Peyer's patch (tissue), 4 donors: ENCODE results near the gene SHISA6. TPM values are rescaled to one million over a fixed set of nuclear protein-coding genes. Genes with fewer than 3 reads are reported as not detected.

Experiments used
- DNase-seq, 3 donors: peaks; one replicate each; pipeline ENCODE4 v3.0.0-alpha.2; 2017 to 2019
- H3K27ac ChIP-seq, 4 donors: fragments of 200-600 bp; sonication (generic); one replicate each; pipeline ENCODE4 v1.5.1; 2016 to 2019
- H3K27me3 ChIP-seq, 2 donors: fragments of 200-600 bp; sonication (generic); one replicate each; pipeline ENCODE4 v1.5.1; 2019
- H3K36me3 ChIP-seq, 3 donors: fragments of 200-600 bp; sonication (generic); one replicate each; pipeline ENCODE4 v1.5.1; 2016 to 2019
- H3K4me1 ChIP-seq, 4 donors: fragments of 200-600 bp; sonication (generic); one replicate each; pipeline ENCODE4 v1.5.1; 2016 to 2019
- H3K4me3 ChIP-seq, 4 donors: fragments of 200-600 bp; sonication (generic); 1 replicate in 3 of 4; 2 replicates in 1 of 4; pipeline ENCODE4 v1.5.1; 2016 to 2019; ENCODE audit warnings: mild to moderate bottlenecking in 1 of 4
- H3K9me3 ChIP-seq, 4 donors: fragments of 200-600 bp; sonication (generic); one replicate each; pipeline ENCODE4 v1.5.1; 2016 to 2019; ENCODE audit warnings: mild to moderate bottlenecking in 1 of 4
- POLR2A ChIP-seq, 2 donors: fragments of 450-650 bp; IDR thresholded peaks; one replicate each; pipeline ENCODE4 v1.5.1; 2017; ENCODE audit warnings: antibody characterized with exemption in 2 of 2, mild to moderate bottlenecking in 2 of 2, moderate library complexity in 2 of 2
- total RNA-seq, 4 donors: library from RNA; depleted of rRNA; stranded (reverse); fragments of >200 nt; gene quantifications; one replicate each; pipeline ENCODE4 v1.1.0, GENCODE V29; 2016
- TF ChIP-seq, protein P1 (sequence below), 6 experiments: fragments of 450-650 bp in 4 of 6; fragments of 200-600 bp in 2 of 6; sonication (generic) in 1 of 6; IDR thresholded peaks; one replicate each; pipeline ENCODE4 v1.5.1; 2017 to 2019; ENCODE audit warnings: antibody characterized with exemption in 6 of 6, mild to moderate bottlenecking in 3 of 6, moderate library complexity in 1 of 6

Gene SHISA6
- total RNA-seq, 4 donors from 2014 or later = 0.27 to 2.1 (median 1.7) TPM; not detected in 1

DNA sequence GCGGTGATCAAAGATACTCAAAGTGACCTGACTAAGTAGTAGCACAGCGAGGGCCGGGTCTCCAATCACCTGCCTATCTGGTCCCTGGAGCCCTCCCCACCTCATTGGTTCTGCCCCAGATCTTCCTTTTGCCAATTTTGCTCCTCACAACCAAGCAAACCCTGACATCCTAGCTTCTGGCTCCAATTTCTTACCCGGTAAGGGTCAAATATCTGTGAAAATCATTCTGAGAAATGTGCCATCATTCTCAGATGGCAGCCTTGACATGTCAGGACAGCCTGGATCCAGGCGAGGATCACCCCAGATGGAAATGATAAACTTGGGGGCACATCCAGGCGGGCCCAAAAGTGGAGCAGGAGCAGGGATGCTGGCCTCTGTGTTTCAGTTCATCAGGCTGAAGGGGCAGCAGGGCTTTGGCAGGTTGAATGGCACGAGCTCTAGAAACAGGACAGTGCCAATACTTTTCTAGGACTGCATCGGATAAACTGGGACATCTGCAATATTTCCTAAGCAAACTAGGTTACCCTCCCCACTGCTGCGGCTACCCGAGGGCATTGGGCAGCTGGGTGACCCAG is 83.9 kb downstream of the SHISA6 start:
- H3K27me3 ChIP-seq = no peaks in the 10 kb centered on the region
- no peak overlapping the region for H3K27ac ChIP-seq
- DNase-seq = peak in 1 of 3 donors; percentile 10

DNA sequence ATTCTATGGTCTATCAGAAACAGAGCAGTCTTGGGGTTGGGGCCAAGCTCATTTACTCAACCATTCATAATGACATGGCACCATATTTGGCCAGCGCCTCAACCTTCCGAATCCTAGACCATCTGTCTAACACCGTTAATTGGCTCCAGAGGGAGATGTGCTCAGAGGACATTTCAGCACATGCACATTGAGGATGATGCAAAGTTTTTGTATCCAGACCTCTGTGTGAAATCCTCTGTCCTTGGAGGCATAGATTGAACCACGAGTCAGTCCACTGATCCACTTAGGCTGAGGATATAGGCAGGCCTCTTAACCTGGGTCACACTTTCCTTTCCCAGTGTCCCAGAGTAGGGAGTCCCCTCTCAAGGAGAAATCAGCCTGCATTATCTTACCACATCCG is 85.5 kb downstream of the SHISA6 start:
- no peaks in the 10 kb centered on the region for H3K9me3 ChIP-seq
- H3K27me3 ChIP-seq = no peaks in the 10 kb centered on the region
- H3K4me3 ChIP-seq = no peak overlapping the region
- no peak overlapping the region for H3K27ac ChIP-seq
- no peaks in the 10 kb centered on the region for H3K36me3 ChIP-seq
- TF ChIP-seq POLR2A (IDR thresholded peaks at IDR 0.05) = no peak
- TF ChIP-seq, protein P1, sequence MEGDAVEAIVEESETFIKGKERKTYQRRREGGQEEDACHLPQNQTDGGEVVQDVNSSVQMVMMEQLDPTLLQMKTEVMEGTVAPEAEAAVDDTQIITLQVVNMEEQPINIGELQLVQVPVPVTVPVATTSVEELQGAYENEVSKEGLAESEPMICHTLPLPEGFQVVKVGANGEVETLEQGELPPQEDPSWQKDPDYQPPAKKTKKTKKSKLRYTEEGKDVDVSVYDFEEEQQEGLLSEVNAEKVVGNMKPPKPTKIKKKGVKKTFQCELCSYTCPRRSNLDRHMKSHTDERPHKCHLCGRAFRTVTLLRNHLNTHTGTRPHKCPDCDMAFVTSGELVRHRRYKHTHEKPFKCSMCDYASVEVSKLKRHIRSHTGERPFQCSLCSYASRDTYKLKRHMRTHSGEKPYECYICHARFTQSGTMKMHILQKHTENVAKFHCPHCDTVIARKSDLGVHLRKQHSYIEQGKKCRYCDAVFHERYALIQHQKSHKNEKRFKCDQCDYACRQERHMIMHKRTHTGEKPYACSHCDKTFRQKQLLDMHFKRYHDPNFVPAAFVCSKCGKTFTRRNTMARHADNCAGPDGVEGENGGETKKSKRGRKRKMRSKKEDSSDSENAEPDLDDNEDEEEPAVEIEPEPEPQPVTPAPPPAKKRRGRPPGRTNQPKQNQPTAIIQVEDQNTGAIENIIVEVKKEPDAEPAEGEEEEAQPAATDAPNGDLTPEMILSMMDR (IDR thresholded peaks at IDR 0.05) = no peak
- no peak for DNase-seq
- H3K4me1 ChIP-seq = no peaks in the 10 kb centered on the region

More for the DNA sequence above, 83.9 kb downstream of the SHISA6 start:
- no peak for TF ChIP-seq POLR2A (IDR thresholded peaks at IDR 0.05)
- TF ChIP-seq, protein P1 (IDR thresholded peaks at IDR 0.05) = no peak
- no peak overlapping the region for H3K4me3 ChIP-seq
- no peaks in the 10 kb centered on the region for H3K4me1 ChIP-seq
- no peaks in the 10 kb centered on the region for H3K9me3 ChIP-seq
- no peaks in the 10 kb centered on the region for H3K36me3 ChIP-seq

DNA sequence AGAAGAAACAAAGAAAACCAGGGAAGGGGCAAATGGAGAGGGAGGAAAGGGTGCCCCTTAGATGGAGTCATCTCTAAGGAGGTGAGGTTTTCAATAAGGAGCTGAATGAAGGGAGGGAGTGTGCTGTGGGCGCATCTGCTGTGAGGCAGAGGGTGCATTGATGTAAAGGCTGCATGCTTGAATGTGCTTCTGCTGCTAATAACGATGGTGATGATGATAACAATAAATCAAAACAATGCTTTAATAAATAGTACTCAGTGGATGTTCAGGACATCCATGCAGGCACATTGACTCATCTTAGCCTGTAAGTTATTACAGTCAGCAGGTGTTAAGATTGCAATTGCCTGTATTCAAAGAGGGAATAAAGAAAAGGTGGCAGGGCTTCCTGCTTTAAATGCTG is 87.8 kb downstream of the SHISA6 start:
- Histone ChIP-seq H3K4me1 (no peaks in the 10 kb centered on the region), H3K27me3 (no peaks in the 10 kb centered on the region), H3K4me3 (no peak overlapping the region), H3K9me3 (no peaks in the 10 kb centered on the region), H3K27ac (no peak overlapping the region), H3K36me3 (no peaks in the 10 kb centered on the region)
- TF ChIP-seq, protein P1 (IDR thresholded peaks at IDR 0.05) = no peak
- TF ChIP-seq POLR2A (IDR thresholded peaks at IDR 0.05) = no peak
- no peak for DNase-seq

DNA sequence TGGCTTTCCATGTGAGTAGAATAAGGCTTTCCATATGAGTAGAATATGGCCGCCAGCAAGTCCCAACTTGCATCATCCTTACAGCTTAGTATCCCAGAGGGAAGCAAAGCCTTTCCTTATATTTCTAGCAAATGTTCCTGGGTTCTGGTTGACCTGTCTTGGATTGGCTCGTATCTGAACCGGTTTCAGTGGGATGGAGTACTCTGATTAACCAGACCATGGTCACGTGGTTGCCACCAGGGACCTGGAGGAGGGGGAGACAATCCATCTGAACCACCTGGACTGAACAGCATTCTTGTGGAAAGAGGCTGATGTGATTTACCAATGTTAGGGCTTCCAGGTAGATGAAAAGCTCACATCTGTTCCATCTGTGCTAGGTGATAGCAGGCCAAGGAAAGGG is 89.0 kb downstream of the SHISA6 start:
- Histone ChIP-seq H3K27me3 (no peaks in the 10 kb centered on the region), H3K36me3 (no peaks in the 10 kb centered on the region), H3K4me3 (no peak overlapping the region), H3K4me1 (no peaks in the 10 kb centered on the region), H3K27ac (no peak overlapping the region), H3K9me3 (no peaks in the 10 kb centered on the region)
- no peak for TF ChIP-seq POLR2A (IDR thresholded peaks at IDR 0.05)
- TF ChIP-seq, protein P1 (IDR thresholded peaks at IDR 0.05) = no peak
- no peak for DNase-seq

DNA sequence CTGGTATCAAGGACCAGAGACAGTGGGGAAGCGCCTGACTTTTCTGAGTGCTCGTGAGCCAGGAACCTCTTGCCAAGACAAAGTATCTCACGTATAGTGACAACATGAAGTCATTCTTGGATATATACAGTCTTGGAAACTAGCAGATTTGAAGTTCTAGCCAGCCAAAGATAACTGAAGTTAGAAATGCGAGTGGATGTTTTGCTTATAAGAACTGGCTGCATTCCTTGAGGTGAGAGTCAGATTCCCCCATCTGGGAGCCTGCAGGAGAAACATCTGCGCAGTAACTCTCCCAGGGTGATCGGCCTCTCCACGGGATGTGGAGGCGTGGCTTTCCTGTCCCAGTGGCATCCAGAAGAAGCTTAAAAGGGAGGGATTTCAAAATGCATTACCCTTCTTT is 89.8 kb downstream of the SHISA6 start:
- no peak overlapping the region for H3K27ac ChIP-seq
- no peaks in the 10 kb centered on the region for H3K4me1 ChIP-seq
- H3K4me3 ChIP-seq = no peak overlapping the region
- no peaks in the 10 kb centered on the region for H3K27me3 ChIP-seq
- TF ChIP-seq, protein P1 (IDR thresholded peaks at IDR 0.05) = no peak
- TF ChIP-seq POLR2A (IDR thresholded peaks at IDR 0.05) = no peak
- no peaks in the 10 kb centered on the region for H3K36me3 ChIP-seq
- H3K9me3 ChIP-seq = no peaks in the 10 kb centered on the region
- DNase-seq = no peak
